SK-N-MC (cell line): ENCODE results near the gene PPM1J.
"Not testable (repeated sequence)": the region's sequence is repeated elsewhere in the genome, so short reads cannot be mapped to it uniquely, and the experiment has no call there.

Experiments
- DNase-seq: peaks from one replicate; pipeline ENCODE4 v3.0.0-alpha.2; 2011; ENCODE audit warnings: low read depth, low spot score
- H3K27ac ChIP-seq: fragments of 200-600 bp; sonication (generic); 2 replicates; pipeline ENCODE4 v1.5.1; 2016; ENCODE audit warnings: mixed run types
- H3K36me3 ChIP-seq: fragments of 200-600 bp; sonication (generic); 2 replicates; pipeline ENCODE4 v1.6.1; 2017; ENCODE audit warnings: antibody characterized with exemption, low read length, mixed read lengths; ENCODE audit not compliant: insufficient read depth
- H3K4me3 ChIP-seq: fragments of 200-600 bp; sonication (generic); 2 replicates; pipeline ENCODE4 v1.5.1; 2016
- H3K9ac ChIP-seq: fragments of 200-600 bp; sonication (generic); 2 replicates; pipeline ENCODE4 v1.8.0; 2017; ENCODE audit warnings: mixed run types, mixed read lengths; ENCODE audit not compliant: insufficient read length
- H3K9me3 ChIP-seq: fragments of 200-600 bp; sonication (generic); 2 replicates; pipeline ENCODE4 v1.6.1; 2017; ENCODE audit warnings: low read depth, mild to moderate bottlenecking, antibody characterized with exemption, low read length, moderate library complexity, mixed read lengths
- EZH2 ChIP-seq: fragments of 200-600 bp; sonication (generic); IDR thresholded peaks from one replicate; pipeline ENCODE4 v1.6.1; 2017; ENCODE audit warnings: antibody characterized with exemption
- FOXP2 ChIP-seq: optimal IDR thresholded peaks from 2 replicates; pipeline ENCODE3; 2011; ENCODE audit warnings: mild to moderate bottlenecking, moderate library complexity; ENCODE audit not compliant: insufficient read depth; ENCODE audit errors: extremely low read length, control extremely low read depth
- POLR2AphosphoS5 ChIP-seq: IDR thresholded peaks from 2 replicates; pipeline ENCODE4 v1.6.1; 2012; ENCODE audit warnings: mild to moderate bottlenecking, low read depth, low read length, borderline replicate concordance

The PPM1J gene

DNA sequence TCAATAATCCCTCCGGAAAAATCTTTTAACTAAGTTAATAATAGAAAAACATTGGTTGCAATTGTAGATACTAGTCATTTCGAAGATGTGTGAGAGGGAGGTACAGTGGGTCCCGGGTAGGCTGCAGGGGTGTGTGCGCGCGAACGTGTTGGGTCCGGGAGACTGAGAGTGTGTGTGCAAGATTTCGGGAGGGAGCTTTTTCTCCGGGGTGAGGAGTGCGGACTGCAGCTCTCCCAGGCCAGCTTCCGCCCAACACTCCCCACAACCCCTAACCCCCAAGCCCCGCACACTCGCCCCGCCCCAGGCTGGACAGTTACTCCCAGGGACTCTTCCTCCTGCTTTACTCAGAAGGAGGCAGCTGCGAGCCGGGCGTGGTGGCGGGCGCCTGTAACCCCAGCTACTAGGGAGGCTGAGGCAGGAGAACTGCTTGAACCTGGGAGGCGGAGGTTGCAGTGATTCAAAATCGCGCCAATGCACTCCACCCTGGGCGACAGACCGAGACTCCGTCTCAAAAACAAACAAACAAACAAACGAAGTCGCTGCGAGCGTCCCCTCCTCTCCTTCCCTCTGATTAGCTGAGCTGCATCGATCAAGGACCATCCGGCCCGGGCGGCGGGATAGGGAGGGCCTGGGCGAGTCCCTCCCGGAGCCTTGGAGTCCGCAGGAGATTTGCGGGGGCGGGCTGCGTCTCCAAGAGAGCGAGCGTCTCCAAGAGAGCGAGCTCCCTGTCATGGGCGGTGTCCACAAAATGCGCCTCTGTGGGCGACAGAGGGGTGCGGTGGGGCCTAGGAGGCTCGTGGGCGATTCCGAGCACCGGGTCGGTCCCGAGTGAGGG is 28.3 kb upstream of the PPM1J start:
- no peak for TF ChIP-seq POLR2AphosphoS5
- TF ChIP-seq FOXP2: no peak
- no peak for TF ChIP-seq EZH2

DNA sequence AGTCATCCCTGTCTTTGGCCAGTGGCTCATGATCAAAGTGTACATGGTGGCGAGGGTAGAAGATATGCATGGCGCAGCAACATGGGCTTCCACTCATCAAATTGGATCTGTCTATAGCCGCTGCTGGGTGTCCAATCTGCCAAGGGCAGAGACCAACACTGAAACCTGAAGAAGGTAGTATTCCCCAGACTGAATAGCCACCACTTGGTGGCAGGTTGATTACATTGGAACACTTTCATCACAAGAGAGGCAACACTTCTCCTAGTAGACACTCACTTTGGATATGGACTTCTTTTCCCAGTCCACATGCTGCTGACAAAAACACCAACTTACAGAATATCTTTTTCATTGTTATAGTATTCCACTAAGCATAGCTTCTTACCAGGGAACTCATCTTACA is 22.4 kb upstream of the PPM1J start:
- no peaks in the 10 kb centered on the region for H3K9me3 ChIP-seq
- no peak overlapping the region for H3K4me3 ChIP-seq
- TF ChIP-seq EZH2 (no peak), FOXP2 (no peak), POLR2AphosphoS5 (no peak)
- H3K36me3 ChIP-seq: no peaks in the 10 kb centered on the region
- no peak for DNase-seq
- no peak overlapping the region for H3K9ac ChIP-seq
- H3K27ac ChIP-seq: no peak overlapping the region

More for the DNA sequence above, 28.3 kb upstream of the PPM1J start:
- Histone ChIP-seq H3K9me3 (no peaks in the 10 kb centered on the region), H3K9ac (no peak overlapping the region), H3K36me3 (no peaks in the 10 kb centered on the region), H3K4me3 (no peak overlapping the region), H3K27ac (no peak overlapping the region)
- no peak for DNase-seq

DNA sequence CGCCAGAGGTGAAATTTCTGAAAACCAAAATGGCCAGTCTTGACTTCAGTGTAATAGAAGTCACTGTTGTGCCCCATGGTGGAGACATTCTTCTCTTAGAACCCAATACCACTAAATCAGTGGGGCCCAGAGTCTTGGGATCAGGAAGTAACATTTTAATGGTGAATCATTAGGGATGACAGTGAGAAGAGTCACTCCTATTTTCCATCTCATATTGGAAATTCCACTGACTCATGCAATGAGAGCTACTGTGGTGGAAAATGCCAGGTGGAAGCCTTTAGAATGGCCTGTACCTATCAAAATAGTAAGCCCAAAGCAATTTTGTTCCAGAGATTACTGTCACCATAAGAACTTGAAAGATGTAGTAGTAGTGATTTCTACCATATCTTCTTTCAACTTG is 20.6 kb upstream of the PPM1J start:
- no peak overlapping the region for H3K9ac ChIP-seq

DNA sequence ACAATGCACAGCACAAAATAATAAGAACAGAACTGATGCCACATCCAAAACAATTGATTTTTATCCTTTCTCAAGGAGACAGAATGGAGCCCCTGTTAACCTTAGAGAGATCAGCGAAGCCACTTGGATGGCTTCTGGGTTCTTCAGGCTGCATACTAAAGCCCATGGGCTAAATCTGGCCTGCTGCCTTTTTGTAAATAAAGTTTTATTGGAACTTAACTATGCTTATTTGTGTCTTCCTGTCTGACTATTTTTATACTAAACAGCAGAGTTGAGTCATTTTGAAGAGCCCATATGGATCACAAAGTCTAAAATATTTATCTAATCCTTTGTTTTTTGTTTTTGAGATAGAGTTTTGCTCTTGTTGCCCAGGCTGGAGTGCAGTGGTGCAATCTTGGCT is 16.3 kb upstream of the PPM1J start:
- no peaks in the 10 kb centered on the region for H3K36me3 ChIP-seq
- no peak for DNase-seq
- no peak overlapping the region for H3K27ac ChIP-seq
- H3K9ac ChIP-seq: no peak overlapping the region
- no peak for TF ChIP-seq FOXP2
- H3K9me3 ChIP-seq: no peaks in the 10 kb centered on the region
- no peak overlapping the region for H3K4me3 ChIP-seq

More for the DNA sequence above, 20.6 kb upstream of the PPM1J start:
- Histone ChIP-seq H3K9me3 (no peaks in the 10 kb centered on the region), H3K36me3 (no peaks in the 10 kb centered on the region), H3K27ac (no peak overlapping the region), H3K4me3 (no peak overlapping the region)
- DNase-seq: no peak
- TF ChIP-seq EZH2 (no peak), POLR2AphosphoS5 (no peak)

DNA sequence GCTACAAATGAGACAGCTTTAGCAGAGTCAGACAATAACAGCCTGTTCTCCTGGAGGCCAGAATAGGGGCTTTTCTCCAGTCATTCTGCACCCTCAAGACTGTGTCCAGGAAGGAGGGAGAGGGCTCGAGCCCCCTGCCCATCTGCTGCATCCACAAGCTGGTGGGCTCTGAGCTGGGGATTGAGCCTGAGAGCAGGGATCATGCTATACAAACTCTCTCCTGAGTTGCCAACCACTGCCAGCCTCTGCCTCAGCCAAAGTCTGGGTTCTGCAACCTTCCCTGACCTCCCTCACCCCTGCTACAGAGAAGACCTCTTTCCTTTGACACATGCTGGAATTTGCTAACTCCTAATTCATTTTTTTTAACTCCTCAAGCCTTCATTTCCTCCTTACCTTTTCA is 14.8 kb upstream of the PPM1J start:
- Histone ChIP-seq H3K36me3 (no peaks in the 10 kb centered on the region), H3K4me3 (no peak overlapping the region), H3K9me3 (no peaks in the 10 kb centered on the region), H3K9ac (no peak overlapping the region), H3K27ac (no peak overlapping the region)
- no peak for DNase-seq
- no peak for TF ChIP-seq EZH2
- no peak for TF ChIP-seq FOXP2
- TF ChIP-seq POLR2AphosphoS5: no peak

DNA sequence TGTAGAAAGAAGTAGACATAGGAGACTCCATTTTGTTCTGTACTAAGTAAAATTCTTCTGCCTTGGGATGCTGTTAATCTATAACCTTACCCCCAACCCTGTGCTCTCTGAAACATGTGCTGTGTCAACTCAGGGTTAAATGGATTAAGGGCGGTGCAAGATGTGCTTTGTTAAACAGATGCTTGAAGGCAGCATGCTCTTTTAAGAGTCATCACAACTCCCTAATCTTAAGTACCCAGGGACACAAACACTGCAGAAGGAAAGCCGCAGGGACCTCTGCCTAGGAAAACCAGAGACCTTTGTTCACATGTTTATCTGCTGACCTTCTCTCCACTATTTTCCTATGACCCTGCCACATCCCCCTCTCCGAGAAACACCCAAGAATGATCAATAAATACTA is 13.9 kb upstream of the PPM1J start:
- H3K36me3 ChIP-seq, H3K9me3 ChIP-seq, DNase-seq, H3K9ac ChIP-seq, H3K27ac ChIP-seq, H3K4me3 ChIP-seq: not testable (repeated sequence)

DNA sequence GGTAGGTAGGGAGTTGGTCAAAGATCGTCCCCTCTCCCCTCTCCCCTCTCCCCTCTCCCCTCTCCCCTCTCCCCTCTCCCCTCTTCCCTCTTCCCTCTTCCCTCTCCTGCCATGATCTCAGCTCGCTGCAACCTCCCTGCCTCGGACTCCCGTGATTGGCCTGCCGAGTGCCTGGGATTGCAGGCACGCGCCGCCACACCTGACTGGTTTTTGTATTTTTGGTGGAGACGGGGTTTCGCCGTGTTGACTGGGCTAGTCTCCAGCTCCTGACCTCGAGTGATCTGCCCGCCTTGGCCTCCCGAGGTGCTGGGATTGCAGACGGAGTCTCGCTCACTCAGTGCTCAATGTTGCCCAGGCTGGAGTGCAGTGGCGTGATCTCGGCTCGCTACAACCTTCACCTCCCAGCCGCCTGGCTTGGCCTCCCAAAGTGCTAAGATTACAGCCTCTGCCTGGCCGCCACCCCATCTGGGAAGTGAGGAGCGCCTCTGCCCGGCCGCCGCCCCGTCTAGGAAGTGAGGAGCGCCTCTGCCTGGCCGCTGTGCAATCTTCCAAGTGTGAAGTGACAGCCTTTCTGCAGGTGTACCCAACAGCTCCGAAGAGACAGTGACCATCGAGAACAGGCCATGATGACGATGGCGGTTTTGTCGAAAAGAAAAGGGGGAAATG is 13.3 kb upstream of the PPM1J start:
- not testable (repeated sequence) for H3K9ac ChIP-seq, DNase-seq, H3K27ac ChIP-seq, H3K4me3 ChIP-seq, H3K9me3 ChIP-seq, H3K36me3 ChIP-seq

DNA sequence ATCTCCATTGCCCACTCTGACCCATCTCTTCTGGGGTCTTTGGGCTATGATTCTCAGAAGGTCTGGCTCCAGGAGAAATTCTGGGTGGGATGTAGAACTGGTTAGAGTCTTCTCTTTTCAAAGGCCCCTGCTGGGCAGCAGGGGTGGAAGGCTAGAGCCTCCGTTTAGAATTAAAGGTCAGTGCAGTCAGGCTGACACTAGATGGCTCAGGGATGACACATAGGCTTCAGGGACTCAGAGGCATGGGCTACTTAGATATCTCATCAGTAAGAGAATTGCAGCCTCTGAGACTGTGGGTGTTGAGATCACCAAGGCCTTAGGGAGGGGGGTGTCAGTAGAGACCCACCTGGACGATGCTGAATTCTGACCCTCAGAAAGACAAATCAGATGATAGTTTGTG is 12.6 kb upstream of the PPM1J start:
- Histone ChIP-seq H3K9ac (no peak overlapping the region), H3K4me3 (no peak overlapping the region), H3K9me3 (no peaks in the 10 kb centered on the region), H3K36me3 (no peaks in the 10 kb centered on the region), H3K27ac (no peak overlapping the region)
- DNase-seq: no peak
- TF ChIP-seq FOXP2: no peak
- TF ChIP-seq EZH2: no peak
- no peak for TF ChIP-seq POLR2AphosphoS5

DNA sequence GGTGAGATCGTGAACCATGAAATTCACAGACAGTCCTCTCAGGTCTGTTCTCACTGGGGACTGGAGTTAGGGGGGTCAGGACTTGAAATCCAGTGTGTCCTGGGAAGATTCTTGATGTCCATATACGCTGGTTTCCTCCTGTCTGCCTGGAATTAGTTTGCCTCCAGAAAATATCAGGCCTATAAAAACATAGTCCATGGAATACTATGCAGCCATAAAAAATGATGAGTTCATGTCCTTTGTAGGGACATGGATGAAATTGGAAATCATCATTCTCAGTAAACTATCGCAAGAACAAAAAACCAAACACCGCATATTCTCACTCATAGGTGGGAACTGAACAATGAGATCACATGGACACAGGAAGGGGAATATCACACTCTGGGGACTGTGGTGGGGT is 9.1 kb upstream of the PPM1J start:
- not testable (repeated sequence) for DNase-seq, H3K4me3 ChIP-seq, H3K9me3 ChIP-seq, H3K27ac ChIP-seq, H3K9ac ChIP-seq, H3K36me3 ChIP-seq

DNA sequence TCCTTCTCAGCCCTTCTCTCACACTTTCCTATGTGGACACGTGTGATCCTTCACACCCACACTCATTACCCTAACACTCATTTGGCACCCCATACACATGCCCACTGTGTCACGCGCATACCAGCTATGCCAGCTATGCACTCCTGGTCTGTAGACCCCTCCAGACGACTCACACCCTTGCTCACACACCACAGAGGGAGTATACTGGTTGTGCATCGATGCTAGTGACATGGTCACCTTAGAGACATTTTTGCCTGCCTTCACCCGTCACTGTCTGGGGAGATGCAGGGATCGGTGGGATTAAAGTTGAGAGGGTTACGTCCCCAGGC is 8.3 kb upstream of the PPM1J start:
- Histone ChIP-seq H3K4me3 (no peak overlapping the region), H3K36me3 (no peaks in the 10 kb centered on the region), H3K9me3 (no peaks in the 10 kb centered on the region), H3K9ac (no peak overlapping the region), H3K27ac (no peak overlapping the region)
- DNase-seq: no peak
- TF ChIP-seq POLR2AphosphoS5 (no peak), FOXP2 (no peak), EZH2 (no peak)
